Measurements from ENCODE around the gene TCF19. TPM values are rescaled to one million over a fixed set of nuclear protein-coding genes. Genes with fewer than 3 reads are reported as not detected.

The TCF19 gene
- total RNA-seq, 4 donors from 2014 or later, result 14.8 to 24.3 (median 23.8) TPM

- TF ChIP-seq POLR2AphosphoS5 (IDR thresholded peaks at IDR 0.05), result no peak
- no peak for TF ChIP-seq CTCF (IDR thresholded peaks at IDR 0.05)
- no peak for TF ChIP-seq EP300 (IDR thresholded peaks at IDR 0.05)
- no peak for TF ChIP-seq POLR2A (IDR thresholded peaks at IDR 0.05)
Measured at GRCh38 chr6:31140643-31141042, 17.7 kb upstream of the TCF19 start.

GRCh38 chr6:31142361-31142761 is 16.0 kb upstream of the TCF19 start:
- Histone ChIP-seq H3K27ac (no peak overlapping the region), H3K9me3 (no peaks in the 10 kb centered on the region), H3K27me3 (no peaks in the 10 kb centered on the region), H3K4me1 (peaks cover 27% of the 10 kb centered on the region), H3K36me3 (peaks cover 15% of the 10 kb centered on the region), H3K4me3 (no peak overlapping the region)
- TF ChIP-seq POLR2AphosphoS5 (IDR thresholded peaks at IDR 0.05) (no peak), EP300 (IDR thresholded peaks at IDR 0.05) (no peak), POLR2A (IDR thresholded peaks at IDR 0.05) (no peak), CTCF (IDR thresholded peaks at IDR 0.05) (no peak)
- 15% methylated on average over 2 of the region's 2 CpGs for WGBS
- no peak for DNase-seq (ENCODE audit: low spot score in 2 of 2)

More at GRCh38 chr6:31140643-31141042, 17.7 kb upstream of the TCF19 start:
- Histone ChIP-seq H3K4me1 (peaks cover 27% of the 10 kb centered on the region), H3K9me3 (no peaks in the 10 kb centered on the region), H3K36me3 (peaks cover 12% of the 10 kb centered on the region), H3K27ac (no peak overlapping the region), H3K27me3 (no peaks in the 10 kb centered on the region), H3K4me3 (no peak overlapping the region)
- no peak for DNase-seq (ENCODE audit: low spot score in 2 of 2)
- 89% methylated on average over 15 of the region's 15 CpGs for WGBS

GRCh38 chr6:31143148-31143547 is 15.2 kb upstream of the TCF19 start:
- Histone ChIP-seq H3K27me3 (no peaks in the 10 kb centered on the region), H3K4me1 (peaks cover 19% of the 10 kb centered on the region), H3K36me3 (peaks cover 16% of the 10 kb centered on the region), H3K4me3 (no peak overlapping the region), H3K9me3 (no peaks in the 10 kb centered on the region), H3K27ac (no peak overlapping the region)
- 32% methylated on average over 11 of the region's 11 CpGs for WGBS
- TF ChIP-seq POLR2AphosphoS5 (IDR thresholded peaks at IDR 0.05), result no peak
- no peak for TF ChIP-seq CTCF (IDR thresholded peaks at IDR 0.05)
- no peak for TF ChIP-seq POLR2A (IDR thresholded peaks at IDR 0.05)
- TF ChIP-seq EP300 (IDR thresholded peaks at IDR 0.05), result no peak
- DNase-seq (ENCODE audit: low spot score in 2 of 2), result no peak

GRCh38 chr6:31144296-31144969 is 14.0 kb upstream of the TCF19 start:
- H3K4me3 ChIP-seq, result no peak overlapping the region
- no peak overlapping the region for H3K27ac ChIP-seq
- H3K4me1 ChIP-seq, result peaks cover 10% of the 10 kb centered on the region
- peaks cover 23% of the 10 kb centered on the region for H3K36me3 ChIP-seq
- DNase-seq (ENCODE audit: low spot score in 2 of 2), result no peak
- H3K27me3 ChIP-seq, result no peaks in the 10 kb centered on the region
- 84% methylated on average over 18 of the region's 18 CpGs for WGBS
- H3K9me3 ChIP-seq, result no peaks in the 10 kb centered on the region
- no peak for TF ChIP-seq POLR2A (IDR thresholded peaks at IDR 0.05)
- no peak for TF ChIP-seq CTCF (IDR thresholded peaks at IDR 0.05)
- TF ChIP-seq EP300 (IDR thresholded peaks at IDR 0.05), result no peak
- TF ChIP-seq POLR2AphosphoS5 (IDR thresholded peaks at IDR 0.05), result no peak

GRCh38 chr6:31144970-31145340 is 13.4 kb upstream of the TCF19 start:
- peaks cover 29% of the 10 kb centered on the region for H3K36me3 ChIP-seq
- TF ChIP-seq POLR2AphosphoS5 (IDR thresholded peaks at IDR 0.05) (no peak), CTCF (IDR thresholded peaks at IDR 0.05) (no peak), POLR2A (IDR thresholded peaks at IDR 0.05) (no peak)
- no peak overlapping the region for H3K27ac ChIP-seq
- H3K9me3 ChIP-seq, result no peaks in the 10 kb centered on the region
- H3K4me3 ChIP-seq, result no peak overlapping the region
- no peak for DNase-seq (ENCODE audit: low spot score in 2 of 2)
- 83% methylated on average over 11 of the region's 11 CpGs for WGBS
- H3K4me1 ChIP-seq, result peaks cover 5% of the 10 kb centered on the region
- H3K27me3 ChIP-seq, result no peaks in the 10 kb centered on the region
